ENCODE measurements around the gene HACE1.
"Not testable (repeated sequence)": the region's sequence is repeated elsewhere in the genome, so short reads cannot be mapped to it uniquely, and the experiment has no call there.

The HACE1 gene

GRCh38 chr6:104859225-104860146, at the start of gene HACE1:
TSS of gene HACE1 (minus strand) at chr6:104859919. CDS start at chr6:104859642, 277 bp downstream.
- DNase-seq: peak; percentile 91

- DNase-seq: no peak
These were observed 49.3 kb upstream of the HACE1 start for GRCh38 chr6:104908888-104909525.

GRCh38 chr6:104908031-104908887, 48.5 kb upstream of the HACE1 start:
- no peak for DNase-seq

- DNase-seq: not testable (repeated sequence)
These were observed 39.2 kb upstream of the HACE1 start for GRCh38 chr6:104898893-104899292.

- DNase-seq: no peak
These were observed 37.2 kb upstream of the HACE1 start for GRCh38 chr6:104896914-104897313.

- no peak for DNase-seq
These were observed 28.3 kb upstream of the HACE1 start for GRCh38 chr6:104888066-104888465.

- peak; percentile 5 for DNase-seq
These were observed 27.6 kb upstream of the HACE1 start for GRCh38 chr6:104887350-104887749.

- DNase-seq: no peak
These were observed 25.9 kb upstream of the HACE1 start for GRCh38 chr6:104885518-104886043.

GRCh38 chr6:104884867-104885517, 25.3 kb upstream of the HACE1 start:
- DNase-seq: peak; percentile 3

- DNase-seq: no peak
These were observed 22.4 kb upstream of the HACE1 start for GRCh38 chr6:104881964-104882668.

GRCh38 chr6:104862456-104862855, 2.7 kb upstream of the HACE1 start:
- DNase-seq: no peak

- DNase-seq: no peak
These were observed 502 bp upstream of the HACE1 start for GRCh38 chr6:104860221-104860620.

- DNase-seq: no peak
These were observed 1.1 kb downstream of the HACE1 start for GRCh38 chr6:104858642-104859041.

- no peak for DNase-seq
These were observed 4.2 kb downstream of the HACE1 start for GRCh38 chr6:104855507-104855906.

GRCh38 chr6:104847721-104848120, 12.0 kb downstream of the HACE1 start:
- DNase-seq: not testable (repeated sequence)

- no peak for DNase-seq
These were observed 16.5 kb downstream of the HACE1 start for GRCh38 chr6:104843229-104843628.

- no peak for DNase-seq
These were observed 22.6 kb downstream of the HACE1 start for GRCh38 chr6:104837158-104837557.

- DNase-seq: not testable (repeated sequence)
These were observed 23.2 kb downstream of the HACE1 start for GRCh38 chr6:104836479-104837020.

- DNase-seq: no peak
These were observed 23.9 kb downstream of the HACE1 start for GRCh38 chr6:104835782-104836181.

GRCh38 chr6:104829183-104829958, 30.3 kb downstream of the HACE1 start:
- DNase-seq: no peak

- no peak for DNase-seq
These were observed 31.2 kb downstream of the HACE1 start for GRCh38 chr6:104828478-104828877.
